ENCODE results near the gene FGG.
"Not testable (repeated sequence)": the region's sequence is repeated elsewhere in the genome, so short reads cannot be mapped to it uniquely, and the experiment has no call there.

FGG gene

DNA sequence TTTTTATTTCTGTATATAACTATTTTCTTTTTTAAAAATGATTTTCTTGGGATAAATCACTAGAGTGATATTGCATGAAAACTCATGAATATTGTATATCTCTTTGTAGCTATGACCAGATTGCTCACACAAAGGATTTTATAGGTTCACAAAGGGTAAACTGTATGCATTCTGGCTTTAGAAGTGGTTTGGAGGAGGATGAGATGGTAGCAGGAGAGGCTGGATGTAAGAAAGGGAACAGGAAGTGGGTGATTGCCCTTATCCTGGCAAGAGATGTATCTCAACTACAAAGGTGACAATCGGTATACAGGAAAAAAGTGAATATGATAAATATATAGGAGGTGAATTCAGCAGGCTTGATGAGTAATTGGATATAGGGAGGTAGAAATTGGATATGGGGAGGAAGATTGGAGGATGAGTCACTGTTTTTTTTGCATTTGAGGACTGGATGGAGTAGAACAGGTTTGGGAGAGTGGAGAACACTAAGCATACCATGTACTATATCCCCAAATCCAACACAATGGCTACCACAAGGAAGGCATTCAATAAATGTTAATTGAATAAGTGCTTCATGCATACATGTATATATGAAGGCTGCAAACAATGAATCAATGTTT is 9.9 kb downstream of the FGG start:
- H4K20me1 ChIP-seq (ENCODE audit: insufficient read depth), result no peaks in the 10 kb centered on the region
- TF ChIP-seq, protein P1, sequence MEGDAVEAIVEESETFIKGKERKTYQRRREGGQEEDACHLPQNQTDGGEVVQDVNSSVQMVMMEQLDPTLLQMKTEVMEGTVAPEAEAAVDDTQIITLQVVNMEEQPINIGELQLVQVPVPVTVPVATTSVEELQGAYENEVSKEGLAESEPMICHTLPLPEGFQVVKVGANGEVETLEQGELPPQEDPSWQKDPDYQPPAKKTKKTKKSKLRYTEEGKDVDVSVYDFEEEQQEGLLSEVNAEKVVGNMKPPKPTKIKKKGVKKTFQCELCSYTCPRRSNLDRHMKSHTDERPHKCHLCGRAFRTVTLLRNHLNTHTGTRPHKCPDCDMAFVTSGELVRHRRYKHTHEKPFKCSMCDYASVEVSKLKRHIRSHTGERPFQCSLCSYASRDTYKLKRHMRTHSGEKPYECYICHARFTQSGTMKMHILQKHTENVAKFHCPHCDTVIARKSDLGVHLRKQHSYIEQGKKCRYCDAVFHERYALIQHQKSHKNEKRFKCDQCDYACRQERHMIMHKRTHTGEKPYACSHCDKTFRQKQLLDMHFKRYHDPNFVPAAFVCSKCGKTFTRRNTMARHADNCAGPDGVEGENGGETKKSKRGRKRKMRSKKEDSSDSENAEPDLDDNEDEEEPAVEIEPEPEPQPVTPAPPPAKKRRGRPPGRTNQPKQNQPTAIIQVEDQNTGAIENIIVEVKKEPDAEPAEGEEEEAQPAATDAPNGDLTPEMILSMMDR (conservative IDR thresholded peaks at IDR 0.05; ENCODE audit: low read depth, low read length), result no peak
- no peak overlapping the region for H3K4me2 ChIP-seq
- no peaks in the 10 kb centered on the region for H3K79me2 ChIP-seq (ENCODE audit: insufficient read depth, low read depth)
- H3K27ac ChIP-seq, result no peak overlapping the region
- H3K9ac ChIP-seq, result no peak overlapping the region
- no peak overlapping the region for H3K4me3 ChIP-seq (IDR thresholded peaks at IDR 0.05; ENCODE audit: insufficient read depth, low read depth, low read length)
- no peak overlapping the region for H2AFZ ChIP-seq (ENCODE audit: low read depth)
- H3K36me3 ChIP-seq (ENCODE audit: insufficient read depth), result no peaks in the 10 kb centered on the region
- no peaks in the 10 kb centered on the region for H3K27me3 ChIP-seq (ENCODE audit: insufficient read depth, low read depth)
- no peaks in the 10 kb centered on the region for H3K4me1 ChIP-seq (ENCODE audit: low read depth, poor library complexity, severe bottlenecking)

DNA sequence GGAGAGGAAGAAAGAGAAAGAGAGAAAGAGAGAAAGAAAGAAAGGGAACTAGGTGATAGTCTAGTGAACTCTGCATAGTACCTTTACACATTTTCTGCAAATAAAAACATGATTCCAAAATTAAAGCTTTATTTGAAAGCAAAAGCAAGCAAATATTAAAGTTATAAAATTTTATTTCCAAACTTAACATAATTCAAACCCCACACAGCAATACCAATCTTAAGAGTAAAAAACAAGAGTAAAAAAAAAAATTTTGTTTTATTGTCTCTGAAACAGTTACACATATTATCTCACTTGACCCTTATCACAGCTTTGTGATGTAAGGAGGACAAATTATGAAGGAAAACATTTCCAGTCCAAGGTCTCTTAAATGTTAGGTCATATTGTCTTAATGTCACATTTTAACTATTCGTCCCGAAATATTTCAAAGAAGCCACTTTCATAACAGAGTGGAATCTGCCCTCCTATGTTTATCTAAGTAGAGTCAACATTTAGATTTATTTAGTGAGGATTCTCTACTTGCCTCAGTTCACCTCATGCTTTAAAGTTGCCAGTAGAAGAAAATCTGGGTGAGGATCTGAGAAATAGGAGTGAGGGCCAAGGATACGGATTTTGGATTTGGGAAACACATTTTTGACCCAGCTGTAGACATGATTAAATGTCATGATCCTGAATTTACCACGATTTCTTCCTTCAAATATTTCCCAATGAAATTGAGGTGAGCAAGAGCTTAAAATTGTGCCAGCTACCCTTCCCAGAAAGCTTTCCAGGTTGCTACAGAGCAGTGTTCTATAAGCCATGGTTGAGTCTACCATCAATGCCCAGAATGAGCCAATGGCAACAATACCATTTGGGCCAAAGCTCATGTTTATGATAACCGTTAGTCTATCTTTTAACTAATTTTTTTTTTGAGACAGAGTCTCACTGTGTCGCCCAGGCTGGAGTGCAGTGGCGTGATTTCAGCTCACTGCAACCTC is 14.4 kb downstream of the FGG start:
- Histone ChIP-seq H3K4me2 (no peak overlapping the region), H2AFZ (ENCODE audit: low read depth) (no peak overlapping the region)

DNA sequence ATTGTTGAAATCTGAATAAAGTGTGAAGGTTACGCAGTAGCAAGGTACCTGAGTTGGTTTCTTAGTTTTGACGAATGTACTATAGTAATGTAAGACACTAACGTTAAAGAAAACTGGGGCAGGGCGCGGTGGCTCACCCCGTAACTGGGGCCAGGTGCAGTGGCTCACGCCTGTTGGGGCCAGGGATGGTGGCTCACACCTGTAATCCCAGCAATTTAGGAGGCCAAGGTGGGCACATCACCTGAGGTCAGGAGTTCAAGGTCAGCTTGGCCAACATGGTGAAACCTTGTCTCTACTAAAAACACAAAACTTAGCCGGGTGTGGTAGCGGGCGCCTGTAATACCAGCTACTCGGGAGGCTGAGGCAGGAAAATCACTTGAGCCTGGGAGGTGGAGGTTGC is 15.2 kb downstream of the FGG start:
- not testable (repeated sequence) for H4K20me1 ChIP-seq (ENCODE audit: insufficient read depth); H3K27ac ChIP-seq; H3K4me3 ChIP-seq (IDR thresholded peaks at IDR 0.05; ENCODE audit: insufficient read depth, low read depth, low read length); H3K9ac ChIP-seq; H3K4me1 ChIP-seq (ENCODE audit: low read depth, poor library complexity, severe bottlenecking); H3K27me3 ChIP-seq (ENCODE audit: insufficient read depth, low read depth); H3K79me2 ChIP-seq (ENCODE audit: insufficient read depth, low read depth); H3K4me2 ChIP-seq; H3K36me3 ChIP-seq (ENCODE audit: insufficient read depth); H2AFZ ChIP-seq (ENCODE audit: low read depth)

More for the DNA sequence above, 14.4 kb downstream of the FGG start:
- no peaks in the 10 kb centered on the region for H3K27me3 ChIP-seq (ENCODE audit: insufficient read depth, low read depth)
- H4K20me1 ChIP-seq (ENCODE audit: insufficient read depth), result no peaks in the 10 kb centered on the region
- H3K4me1 ChIP-seq (ENCODE audit: low read depth, poor library complexity, severe bottlenecking), result no peaks in the 10 kb centered on the region
- TF ChIP-seq, protein P1 (conservative IDR thresholded peaks at IDR 0.05; ENCODE audit: low read depth, low read length), result no peak
- H3K36me3 ChIP-seq (ENCODE audit: insufficient read depth), result no peaks in the 10 kb centered on the region
- no peak overlapping the region for H3K9ac ChIP-seq
- no peaks in the 10 kb centered on the region for H3K79me2 ChIP-seq (ENCODE audit: insufficient read depth, low read depth)
- H3K4me3 ChIP-seq (IDR thresholded peaks at IDR 0.05; ENCODE audit: insufficient read depth, low read depth, low read length), result no peak overlapping the region
- no peak overlapping the region for H3K27ac ChIP-seq

DNA sequence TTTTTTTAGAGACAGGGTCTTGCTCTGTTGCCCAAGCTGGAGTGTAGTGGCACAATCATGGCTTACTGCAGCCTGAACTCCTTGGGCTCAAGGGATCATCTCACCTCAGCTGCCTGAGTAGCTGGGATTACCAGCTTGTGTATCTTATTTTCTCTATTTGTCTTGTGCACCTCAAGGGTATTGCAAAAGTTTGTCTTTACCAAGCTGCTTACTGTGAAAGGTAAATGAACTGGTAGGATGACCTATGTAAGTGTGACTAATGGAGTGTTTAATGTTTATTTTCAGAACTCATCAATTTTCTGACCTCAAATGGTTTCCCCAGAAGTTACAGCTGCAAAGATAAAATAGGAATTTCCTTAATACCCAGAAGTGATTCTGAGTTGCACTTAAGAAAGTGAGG is 16.6 kb downstream of the FGG start:
- H3K27me3 ChIP-seq (ENCODE audit: insufficient read depth, low read depth), result no peaks in the 10 kb centered on the region
- no peak overlapping the region for H2AFZ ChIP-seq (ENCODE audit: low read depth)
- no peak overlapping the region for H3K27ac ChIP-seq
- TF ChIP-seq, protein P1 (conservative IDR thresholded peaks at IDR 0.05; ENCODE audit: low read depth, low read length), result no peak
- no peak overlapping the region for H3K4me3 ChIP-seq (IDR thresholded peaks at IDR 0.05; ENCODE audit: insufficient read depth, low read depth, low read length)
- no peaks in the 10 kb centered on the region for H3K4me1 ChIP-seq (ENCODE audit: low read depth, poor library complexity, severe bottlenecking)
- H3K9ac ChIP-seq, result no peak overlapping the region
- no peaks in the 10 kb centered on the region for H3K36me3 ChIP-seq (ENCODE audit: insufficient read depth)
- H3K79me2 ChIP-seq (ENCODE audit: insufficient read depth, low read depth), result no peaks in the 10 kb centered on the region
- H3K4me2 ChIP-seq, result no peak overlapping the region
- no peaks in the 10 kb centered on the region for H4K20me1 ChIP-seq (ENCODE audit: insufficient read depth)

DNA sequence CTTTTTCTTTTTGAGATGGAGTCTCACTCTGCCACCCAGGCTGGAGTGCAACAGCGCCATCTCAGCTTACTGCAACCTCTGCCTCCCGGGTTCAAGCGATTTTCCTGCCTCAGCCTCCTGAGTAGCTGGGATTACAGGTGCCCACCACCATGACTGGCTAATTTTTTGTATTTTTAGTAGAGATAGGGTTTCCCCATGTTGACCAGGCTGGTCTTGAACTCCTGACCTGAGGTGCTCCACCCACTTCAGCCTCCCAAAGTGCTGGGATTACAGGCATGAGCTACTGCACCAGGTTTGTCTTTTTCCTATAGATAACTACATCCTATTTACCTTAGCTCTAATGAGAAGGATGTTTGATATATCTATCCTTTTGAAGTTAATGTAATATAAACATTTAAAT is 18.1 kb downstream of the FGG start:
- not testable (repeated sequence) for H4K20me1 ChIP-seq (ENCODE audit: insufficient read depth); H2AFZ ChIP-seq (ENCODE audit: low read depth); H3K27ac ChIP-seq; H3K4me3 ChIP-seq (IDR thresholded peaks at IDR 0.05; ENCODE audit: insufficient read depth, low read depth, low read length); H3K79me2 ChIP-seq (ENCODE audit: insufficient read depth, low read depth); H3K9ac ChIP-seq; H3K4me1 ChIP-seq (ENCODE audit: low read depth, poor library complexity, severe bottlenecking); H3K4me2 ChIP-seq; H3K36me3 ChIP-seq (ENCODE audit: insufficient read depth); H3K27me3 ChIP-seq (ENCODE audit: insufficient read depth, low read depth)
